Uterus (tissue), 4 donors: Measurements from ENCODE around the gene DYNLT2B. TPM values are rescaled to one million over a fixed set of nuclear protein-coding genes. Genes with fewer than 3 reads are reported as not detected.

Experiments
- DNase-seq, 2 donors: peaks; one replicate each; pipeline ENCODE4 v3.0.0-alpha.2; 2019 to 2020
- H3K27ac ChIP-seq, 2 donors: fragments of 200-600 bp; sonication (generic); 1 replicate in 1 of 2; 2 replicates in 1 of 2; pipeline ENCODE4 v1.5.1; 2016 to 2018
- H3K27me3 ChIP-seq, 2 donors: fragments of 200-600 bp; sonication (generic); one replicate each; pipeline ENCODE4 v1.5.1; 2018 to 2019; ENCODE audit warnings: control low read depth in 1 of 2
- H3K36me3 ChIP-seq, 2 donors: fragments of 200-600 bp; sonication (generic); one replicate each; pipeline ENCODE4 v1.5.1; 2019; ENCODE audit warnings: control low read depth in 1 of 2
- H3K4me1 ChIP-seq, 2 donors: fragments of 200-600 bp; sonication (generic); one replicate each; pipeline ENCODE4 v1.5.1; 2018 to 2019; ENCODE audit warnings: control low read depth in 1 of 2
- H3K4me3 ChIP-seq, 2 donors: fragments of 200-600 bp; sonication (generic); 1 replicate in 1 of 2; 2 replicates in 1 of 2; pipeline ENCODE4 v1.5.1; 2018 to 2019; ENCODE audit warnings: mild to moderate bottlenecking in 1 of 2
- H3K9me3 ChIP-seq, 2 donors: fragments of 200-600 bp; sonication (generic); one replicate each; pipeline ENCODE4 v1.5.1; 2019; ENCODE audit warnings: control low read depth in 1 of 2
- POLR2A ChIP-seq, 2 donors: fragments of 450-650 bp; IDR thresholded peaks; one replicate each; pipeline ENCODE4 v1.6.1; 2016; ENCODE audit warnings: antibody characterized with exemption in 2 of 2, mild to moderate bottlenecking in 1 of 2, moderate library complexity in 1 of 2
- intact Hi-C: fragments of 100-400 bp; cut with DNase I; formaldehyde crosslinking; loops from one replicate; pipeline ENCODE4 v1.15.1; 2023; ENCODE audit warnings: low total_unique reads
- total RNA-seq, 4 donors: library from RNA; depleted of rRNA in 3 of 4; stranded (reverse); fragments of >200 nt in 3 of 4; gene quantifications; one replicate each; pipeline versions ENCODE4 v1.1.0 to v1.2.4, GENCODE V29; 2014 to 2023
- TF ChIP-seq, protein P1 (sequence below), 4 experiments: fragments of 200-600 bp in 2 of 4; fragments of 450-650 bp in 2 of 4; sonication (generic) in 2 of 4; IDR thresholded peaks; one replicate each; pipeline ENCODE4 v1.5.1; 2016 to 2019; ENCODE audit warnings: antibody characterized with exemption in 4 of 4, mild to moderate bottlenecking in 2 of 4, moderate library complexity in 1 of 4
- donor health status: DM: yes; HTN: yes; CAD: no.

The DYNLT2B gene
- total RNA-seq, 4 donors from 2014 or later = 1.3 to 12.0 (median 7.3) TPM; not detected in 1

DNA sequence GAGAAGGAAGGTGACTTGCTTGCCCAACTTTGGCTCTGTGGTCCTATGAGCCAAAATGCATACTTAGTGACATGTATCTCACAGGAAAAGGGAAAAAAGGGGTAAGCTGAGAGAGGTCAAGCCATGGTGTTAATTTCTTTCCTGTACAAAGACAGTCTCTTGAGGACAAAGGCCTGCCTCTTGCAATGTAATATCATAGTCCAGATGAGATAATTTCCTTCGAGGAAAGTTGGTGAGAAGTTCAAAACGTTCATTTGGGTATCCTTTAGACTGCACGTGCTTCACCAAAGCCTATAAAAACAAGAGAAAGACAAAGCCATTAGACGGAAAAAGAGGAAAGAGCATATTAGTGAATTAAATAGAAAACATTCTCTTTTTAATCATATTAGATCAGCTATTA is 38.5 kb upstream of the DYNLT2B start:
- no peak for DNase-seq
- Histone ChIP-seq H3K36me3 (no peaks in the 10 kb centered on the region), H3K27ac (no peak overlapping the region), H3K27me3 (no peaks in the 10 kb centered on the region), H3K4me1 (no peaks in the 10 kb centered on the region), H3K9me3 (no peaks in the 10 kb centered on the region), H3K4me3 (no peak overlapping the region)
- TF ChIP-seq POLR2A (IDR thresholded peaks at IDR 0.05) = no peak
- TF ChIP-seq, protein P1, sequence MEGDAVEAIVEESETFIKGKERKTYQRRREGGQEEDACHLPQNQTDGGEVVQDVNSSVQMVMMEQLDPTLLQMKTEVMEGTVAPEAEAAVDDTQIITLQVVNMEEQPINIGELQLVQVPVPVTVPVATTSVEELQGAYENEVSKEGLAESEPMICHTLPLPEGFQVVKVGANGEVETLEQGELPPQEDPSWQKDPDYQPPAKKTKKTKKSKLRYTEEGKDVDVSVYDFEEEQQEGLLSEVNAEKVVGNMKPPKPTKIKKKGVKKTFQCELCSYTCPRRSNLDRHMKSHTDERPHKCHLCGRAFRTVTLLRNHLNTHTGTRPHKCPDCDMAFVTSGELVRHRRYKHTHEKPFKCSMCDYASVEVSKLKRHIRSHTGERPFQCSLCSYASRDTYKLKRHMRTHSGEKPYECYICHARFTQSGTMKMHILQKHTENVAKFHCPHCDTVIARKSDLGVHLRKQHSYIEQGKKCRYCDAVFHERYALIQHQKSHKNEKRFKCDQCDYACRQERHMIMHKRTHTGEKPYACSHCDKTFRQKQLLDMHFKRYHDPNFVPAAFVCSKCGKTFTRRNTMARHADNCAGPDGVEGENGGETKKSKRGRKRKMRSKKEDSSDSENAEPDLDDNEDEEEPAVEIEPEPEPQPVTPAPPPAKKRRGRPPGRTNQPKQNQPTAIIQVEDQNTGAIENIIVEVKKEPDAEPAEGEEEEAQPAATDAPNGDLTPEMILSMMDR (IDR thresholded peaks at IDR 0.05) = no peak
- intact Hi-C loops = no loop called here

DNA sequence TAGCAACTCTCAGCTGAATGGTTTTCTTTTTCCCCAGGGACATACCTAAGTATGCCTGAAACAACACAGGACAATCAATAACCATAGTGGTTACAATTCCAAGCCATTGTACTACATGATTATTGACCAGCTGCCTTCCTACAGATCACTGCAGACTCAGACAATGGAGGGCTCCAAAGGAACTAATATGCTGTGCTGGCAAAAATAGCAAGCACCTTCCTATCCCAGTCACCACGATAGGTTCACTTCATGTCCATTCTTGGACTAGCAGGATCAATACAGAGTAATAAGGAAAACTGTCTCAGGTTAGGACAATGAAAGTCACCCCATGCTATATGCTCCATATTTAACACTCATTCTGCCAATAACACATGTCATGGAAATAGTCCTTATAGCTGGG is 37.6 kb upstream of the DYNLT2B start:
- Histone ChIP-seq H3K4me1 (no peaks in the 10 kb centered on the region), H3K36me3 (no peaks in the 10 kb centered on the region), H3K27me3 (no peaks in the 10 kb centered on the region), H3K9me3 (no peaks in the 10 kb centered on the region), H3K27ac (no peak overlapping the region), H3K4me3 (no peak overlapping the region)
- intact Hi-C loops = no loop called here
- no peak for DNase-seq
- TF ChIP-seq, protein P1 (IDR thresholded peaks at IDR 0.05) = no peak
- no peak for TF ChIP-seq POLR2A (IDR thresholded peaks at IDR 0.05)

DNA sequence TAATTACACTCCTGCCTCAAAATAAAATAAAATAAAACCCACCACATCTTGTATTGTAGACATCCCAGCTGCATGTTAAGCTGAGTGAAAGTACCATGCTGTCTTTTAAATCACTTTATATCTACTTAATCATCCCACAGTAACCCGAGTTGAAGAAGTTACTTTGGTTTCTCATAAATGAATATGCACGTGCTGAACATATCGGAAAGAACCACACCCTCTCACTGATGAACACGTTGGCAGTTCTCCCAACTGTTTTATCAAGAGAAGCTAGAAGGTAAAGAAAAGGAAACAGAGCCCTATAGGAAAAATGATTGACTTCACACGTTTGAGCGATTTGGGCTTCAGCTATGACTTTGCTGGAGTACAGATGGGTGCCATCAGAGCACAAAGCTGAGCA is 36.1 kb upstream of the DYNLT2B start:
- TF ChIP-seq, protein P1 (IDR thresholded peaks at IDR 0.05) = no peak
- no peak for TF ChIP-seq POLR2A (IDR thresholded peaks at IDR 0.05)

DNA sequence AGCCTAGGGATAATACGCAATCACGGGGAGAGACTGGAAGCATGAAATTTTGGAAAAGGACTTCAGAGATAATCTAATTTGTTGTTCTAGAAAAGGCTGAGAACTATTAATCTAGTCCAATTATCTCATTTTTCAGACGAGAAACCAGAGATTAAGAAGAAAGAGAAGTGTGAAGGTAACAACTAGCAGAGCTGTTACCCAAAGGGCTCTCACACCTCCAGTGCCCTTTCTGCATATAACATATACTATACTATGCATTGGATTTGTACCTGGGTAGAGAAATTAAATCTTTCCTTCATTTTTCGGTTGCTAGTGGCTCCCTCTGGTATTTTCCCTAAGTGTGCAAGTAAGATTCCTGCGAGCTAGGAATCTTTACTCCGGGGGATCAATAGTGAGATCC is 33.5 kb upstream of the DYNLT2B start:
- no peak overlapping the region for H3K27ac ChIP-seq
- DNase-seq = no peak
- H3K4me1 ChIP-seq = no peaks in the 10 kb centered on the region
- H3K4me3 ChIP-seq = no peak overlapping the region
- TF ChIP-seq, protein P1 (IDR thresholded peaks at IDR 0.05) = no peak
- TF ChIP-seq POLR2A (IDR thresholded peaks at IDR 0.05) = no peak
- no peaks in the 10 kb centered on the region for H3K27me3 ChIP-seq
- H3K9me3 ChIP-seq = no peaks in the 10 kb centered on the region
- H3K36me3 ChIP-seq = no peaks in the 10 kb centered on the region
- intact Hi-C loops = no loop called here

More for the DNA sequence above, 36.1 kb upstream of the DYNLT2B start:
- Histone ChIP-seq H3K27ac (no peak overlapping the region), H3K4me1 (no peaks in the 10 kb centered on the region), H3K36me3 (no peaks in the 10 kb centered on the region), H3K4me3 (no peak overlapping the region), H3K9me3 (no peaks in the 10 kb centered on the region), H3K27me3 (no peaks in the 10 kb centered on the region)
- DNase-seq = no peak
- intact Hi-C loops = no loop called here

DNA sequence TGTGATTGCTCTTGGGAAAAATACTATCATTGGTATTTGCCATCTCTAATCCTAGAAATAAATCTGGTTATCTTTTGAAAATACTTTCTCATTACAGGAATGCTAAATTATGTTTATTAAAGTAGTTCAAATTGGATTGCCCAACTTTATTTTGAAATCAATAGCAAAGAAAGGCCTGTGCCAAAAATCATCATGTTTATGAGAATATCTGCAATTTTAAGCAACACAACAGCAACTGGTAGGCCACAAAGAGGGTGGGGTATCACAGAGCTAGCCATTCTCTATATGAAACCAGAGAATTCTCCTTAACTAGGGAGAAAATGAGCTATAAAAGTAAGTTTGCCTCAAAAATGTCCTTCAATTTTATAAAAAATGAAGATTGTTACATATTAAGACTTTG is 32.0 kb upstream of the DYNLT2B start:
- TF ChIP-seq POLR2A (IDR thresholded peaks at IDR 0.05) = no peak
- TF ChIP-seq, protein P1 (IDR thresholded peaks at IDR 0.05) = no peak
- no peaks in the 10 kb centered on the region for H3K4me1 ChIP-seq

More for the DNA sequence above, 32.0 kb upstream of the DYNLT2B start:
- no peak overlapping the region for H3K27ac ChIP-seq
- H3K36me3 ChIP-seq = no peaks in the 10 kb centered on the region
- no peak overlapping the region for H3K4me3 ChIP-seq
- no peaks in the 10 kb centered on the region for H3K27me3 ChIP-seq
- H3K9me3 ChIP-seq = no peaks in the 10 kb centered on the region
- no peak for DNase-seq
- intact Hi-C loops = no loop called here
